ENCODE data around the gene CACNA1C. TPM values are rescaled to one million over a fixed set of nuclear protein-coding genes. Genes with fewer than 3 reads are reported as not detected.

Gene CACNA1C
- total RNA-seq, 1 donor, result 16.6 TPM

DNA sequence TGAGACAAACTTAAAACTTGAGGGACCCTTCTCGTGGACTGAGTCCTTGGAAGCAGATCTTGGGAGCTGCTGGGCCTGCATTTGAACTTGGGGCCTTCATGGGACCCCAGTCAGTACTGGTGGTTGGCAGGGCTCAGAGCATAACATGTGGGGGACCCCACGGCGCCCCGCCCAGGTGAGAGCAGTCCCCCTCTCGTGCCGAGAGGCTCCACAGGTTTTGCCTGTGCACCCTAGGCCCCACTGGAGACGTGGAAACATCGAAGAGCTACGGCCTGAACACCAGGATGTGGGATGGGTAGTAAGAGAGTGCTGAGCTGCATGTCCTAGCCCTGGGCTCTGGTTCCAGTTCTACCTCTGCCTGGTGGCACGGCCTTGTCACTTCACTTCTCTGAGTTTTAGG lies 84.1 kb downstream of the CACNA1C start:
- TF ChIP-seq CTCF (IDR thresholded peaks at IDR 0.05; ENCODE audit: insufficient read depth, low read length), result no peak
- no peak overlapping the region for H3K4me3 ChIP-seq (ENCODE audit: low read depth, low read length)
- no peak for DNase-seq (ENCODE audit: low read depth)

- no peak overlapping the region for H3K4me3 ChIP-seq (ENCODE audit: low read depth, low read length)
- TF ChIP-seq CTCF (IDR thresholded peaks at IDR 0.05; ENCODE audit: insufficient read depth, low read length), result peak; percentile 24
- peak; percentile 59 for DNase-seq (ENCODE audit: low read depth)
Observed at GRCh38 chr12:2137711-2138110, 84.9 kb downstream of the CACNA1C start.

GRCh38 chr12:2138294-2138693 lies 85.5 kb downstream of the CACNA1C start:
- H3K4me3 ChIP-seq (ENCODE audit: low read depth, low read length), result no peak overlapping the region
- TF ChIP-seq CTCF (IDR thresholded peaks at IDR 0.05; ENCODE audit: insufficient read depth, low read length), result no peak
- no peak for DNase-seq (ENCODE audit: low read depth)

- no peak for TF ChIP-seq CTCF (IDR thresholded peaks at IDR 0.05; ENCODE audit: insufficient read depth, low read length)
- H3K4me3 ChIP-seq (ENCODE audit: low read depth, low read length), result no peak overlapping the region
- DNase-seq (ENCODE audit: low read depth), result no peak
Observed at GRCh38 chr12:2138871-2139308, 86.1 kb downstream of the CACNA1C start.

GRCh38 chr12:2139651-2140050 lies 86.9 kb downstream of the CACNA1C start:
- no peak for DNase-seq (ENCODE audit: low read depth)
- TF ChIP-seq CTCF (IDR thresholded peaks at IDR 0.05; ENCODE audit: insufficient read depth, low read length), result no peak

DNA sequence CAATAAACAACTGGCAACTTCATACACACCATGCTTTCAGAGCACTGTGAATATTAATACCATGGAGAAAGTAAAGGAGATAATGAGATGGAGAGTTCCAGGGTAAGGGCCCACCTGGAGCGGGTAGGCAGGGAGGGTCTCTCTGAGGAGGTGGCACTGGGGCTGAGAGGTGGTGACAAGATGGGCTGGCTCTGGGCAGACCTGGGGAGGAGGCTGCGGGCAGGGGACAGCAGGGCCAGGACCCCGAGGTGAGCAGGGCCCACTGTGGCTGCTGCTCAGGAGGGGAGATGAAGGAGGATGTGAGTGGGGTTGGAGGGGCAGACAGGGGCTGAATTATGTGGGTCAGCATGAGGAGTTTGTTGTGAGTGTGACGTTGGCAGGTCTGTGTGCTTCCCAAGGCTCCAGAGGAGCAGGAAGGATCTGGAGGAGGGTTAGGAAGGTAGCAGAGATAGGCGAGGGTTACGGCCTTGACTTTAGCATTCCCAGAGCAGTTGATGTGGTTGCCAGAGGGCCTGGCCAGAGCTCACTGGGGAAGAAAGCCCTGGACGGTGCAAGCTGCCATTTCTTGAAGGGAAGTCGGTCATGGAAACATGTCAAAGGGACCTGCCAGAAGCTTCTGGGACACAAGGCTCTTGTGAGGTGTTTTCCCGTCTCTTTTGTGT lies 88.2 kb downstream of the CACNA1C start:
- no peak for DNase-seq (ENCODE audit: low read depth)
- H3K4me3 ChIP-seq (ENCODE audit: low read depth, low read length), result no peak overlapping the region
- TF ChIP-seq CTCF (IDR thresholded peaks at IDR 0.05; ENCODE audit: insufficient read depth, low read length), result no peak

More at GRCh38 chr12:2139651-2140050, 86.9 kb downstream of the CACNA1C start:
- no peak overlapping the region for H3K4me3 ChIP-seq (ENCODE audit: low read depth, low read length)

- no peak for DNase-seq (ENCODE audit: low read depth)
- TF ChIP-seq CTCF (IDR thresholded peaks at IDR 0.05; ENCODE audit: insufficient read depth, low read length), result no peak
- no peak overlapping the region for H3K4me3 ChIP-seq (ENCODE audit: low read depth, low read length)
Observed at GRCh38 chr12:2142068-2142467, 89.3 kb downstream of the CACNA1C start.

Data from fibroblast of the aortic adventitia (primary cell).